ENCODE results near the gene PHTF1. TPM values are rescaled to one million over a fixed set of nuclear protein-coding genes. Genes with fewer than 3 reads are reported as not detected.

Gene PHTF1
- total RNA-seq, 1 donor from 2014 or later, result 23.9 TPM

- TF ChIP-seq, protein P1, sequence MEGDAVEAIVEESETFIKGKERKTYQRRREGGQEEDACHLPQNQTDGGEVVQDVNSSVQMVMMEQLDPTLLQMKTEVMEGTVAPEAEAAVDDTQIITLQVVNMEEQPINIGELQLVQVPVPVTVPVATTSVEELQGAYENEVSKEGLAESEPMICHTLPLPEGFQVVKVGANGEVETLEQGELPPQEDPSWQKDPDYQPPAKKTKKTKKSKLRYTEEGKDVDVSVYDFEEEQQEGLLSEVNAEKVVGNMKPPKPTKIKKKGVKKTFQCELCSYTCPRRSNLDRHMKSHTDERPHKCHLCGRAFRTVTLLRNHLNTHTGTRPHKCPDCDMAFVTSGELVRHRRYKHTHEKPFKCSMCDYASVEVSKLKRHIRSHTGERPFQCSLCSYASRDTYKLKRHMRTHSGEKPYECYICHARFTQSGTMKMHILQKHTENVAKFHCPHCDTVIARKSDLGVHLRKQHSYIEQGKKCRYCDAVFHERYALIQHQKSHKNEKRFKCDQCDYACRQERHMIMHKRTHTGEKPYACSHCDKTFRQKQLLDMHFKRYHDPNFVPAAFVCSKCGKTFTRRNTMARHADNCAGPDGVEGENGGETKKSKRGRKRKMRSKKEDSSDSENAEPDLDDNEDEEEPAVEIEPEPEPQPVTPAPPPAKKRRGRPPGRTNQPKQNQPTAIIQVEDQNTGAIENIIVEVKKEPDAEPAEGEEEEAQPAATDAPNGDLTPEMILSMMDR (IDR thresholded peaks at IDR 0.05), result no peak
- Mint-ChIP-seq H3K27ac (ENCODE audit: unreplicated experiment) (no peak overlapping the region), H3K4me1 (ENCODE audit: low read depth) (peaks cover 50% of the 10 kb centered on the region), H3K27me3 (ENCODE audit: low read depth) (no peaks in the 10 kb centered on the region), H3K9me3 (ENCODE audit: low read depth) (no peaks in the 10 kb centered on the region), H3K4me3 (ENCODE audit: unreplicated experiment) (no peak overlapping the region), H3K36me3 (ENCODE audit: low read depth) (peaks cover 3% of the 10 kb centered on the region)
- no peak for DNase-seq (ENCODE audit: low spot score)
Measured at GRCh38 chr1:113802367-113803007, 43.2 kb upstream of the PHTF1 start.

DNA sequence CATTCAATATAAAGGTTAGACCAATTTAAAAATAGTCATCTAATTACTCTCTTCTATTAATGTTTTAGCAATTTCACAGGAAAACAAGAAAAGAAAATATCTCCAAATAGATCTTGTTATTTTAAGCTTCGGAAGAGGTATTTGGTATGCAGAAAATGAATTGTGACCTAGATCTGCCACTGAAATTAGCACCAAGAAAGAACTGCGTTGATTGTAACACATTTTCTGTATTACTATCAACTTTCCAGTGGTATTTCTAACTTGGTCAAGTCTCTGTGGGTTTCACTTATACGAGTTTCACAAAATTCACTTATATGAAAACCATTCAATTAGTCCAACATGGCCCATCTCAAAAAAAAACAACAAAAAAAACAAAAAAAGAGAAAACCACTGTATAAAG lies 41.2 kb upstream of the PHTF1 start:
- H3K4me3 Mint-ChIP-seq (ENCODE audit: unreplicated experiment), result no peak overlapping the region
- no peaks in the 10 kb centered on the region for H3K27me3 Mint-ChIP-seq (ENCODE audit: low read depth)
- TF ChIP-seq, protein P1 (IDR thresholded peaks at IDR 0.05), result no peak
- peaks cover 49% of the 10 kb centered on the region for H3K4me1 Mint-ChIP-seq (ENCODE audit: low read depth)
- DNase-seq (ENCODE audit: low spot score), result no peak
- peaks cover 10% of the 10 kb centered on the region for H3K36me3 Mint-ChIP-seq (ENCODE audit: low read depth)
- H3K9me3 Mint-ChIP-seq (ENCODE audit: low read depth), result no peaks in the 10 kb centered on the region
- peak overlapping the region; percentile 69 for H3K27ac Mint-ChIP-seq (ENCODE audit: unreplicated experiment)

GRCh38 chr1:113797472-113797871 lies 38.2 kb upstream of the PHTF1 start:
- H3K9me3 Mint-ChIP-seq (ENCODE audit: low read depth), result no peaks in the 10 kb centered on the region
- DNase-seq (ENCODE audit: low spot score), result no peak
- peaks cover 10% of the 10 kb centered on the region for H3K36me3 Mint-ChIP-seq (ENCODE audit: low read depth)
- H3K27me3 Mint-ChIP-seq (ENCODE audit: low read depth), result no peaks in the 10 kb centered on the region
- H3K4me3 Mint-ChIP-seq (ENCODE audit: unreplicated experiment), result no peak overlapping the region
- H3K27ac Mint-ChIP-seq (ENCODE audit: unreplicated experiment), result no peak overlapping the region
- TF ChIP-seq, protein P1 (IDR thresholded peaks at IDR 0.05), result no peak
- peaks cover 47% of the 10 kb centered on the region for H3K4me1 Mint-ChIP-seq (ENCODE audit: low read depth)

DNA sequence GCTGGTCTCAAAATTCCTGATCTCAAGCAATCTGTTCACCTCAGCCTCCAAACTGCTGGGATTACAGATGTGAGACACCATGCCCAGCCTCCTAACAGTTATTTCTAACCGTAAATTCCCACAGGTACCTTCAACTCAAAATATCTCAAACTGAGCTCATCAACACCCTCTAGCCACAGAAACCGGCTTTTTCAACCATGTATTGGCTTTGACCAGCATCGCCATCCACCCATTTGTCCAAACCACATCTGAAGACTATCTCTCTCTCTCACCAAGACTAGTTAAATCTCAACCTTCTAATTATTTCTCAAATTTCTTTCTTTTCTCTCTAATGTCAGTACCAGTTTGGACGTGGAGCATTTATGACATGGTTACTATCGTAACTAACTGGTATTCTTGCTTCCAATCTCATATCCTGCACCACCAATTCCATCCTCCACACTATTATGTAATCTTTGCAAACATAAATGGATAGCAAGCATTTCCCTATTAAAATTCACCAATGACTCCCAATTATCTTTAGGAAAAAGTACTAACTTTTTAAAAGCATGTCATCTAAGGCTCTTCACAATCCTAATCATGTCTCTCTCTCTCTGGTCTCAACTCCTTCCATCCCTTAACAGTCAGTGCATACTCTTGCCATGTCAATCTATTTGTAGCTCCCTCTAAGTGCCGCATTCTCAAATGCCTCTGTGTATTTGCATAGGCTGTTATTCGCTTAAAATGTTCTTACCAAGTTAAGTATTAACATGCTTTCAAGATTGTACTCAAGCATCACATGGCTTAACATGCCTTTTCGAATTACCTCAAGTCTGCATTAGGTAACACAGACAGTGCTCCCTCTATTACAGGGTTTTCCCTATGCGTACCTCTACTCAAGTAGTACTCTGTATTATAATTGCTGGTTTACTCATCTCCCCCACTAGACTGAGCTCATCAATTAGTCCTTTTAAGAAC lies 34.9 kb upstream of the PHTF1 start:
- Mint-ChIP-seq H3K27me3 (ENCODE audit: low read depth) (no peaks in the 10 kb centered on the region), H3K36me3 (ENCODE audit: low read depth) (peaks cover 10% of the 10 kb centered on the region), H3K4me3 (ENCODE audit: unreplicated experiment) (no peak overlapping the region), H3K27ac (ENCODE audit: unreplicated experiment) (no peak overlapping the region), H3K9me3 (ENCODE audit: low read depth) (no peaks in the 10 kb centered on the region), H3K4me1 (ENCODE audit: low read depth) (peaks cover 29% of the 10 kb centered on the region)
- TF ChIP-seq, protein P1 (IDR thresholded peaks at IDR 0.05), result no peak
- DNase-seq (ENCODE audit: low spot score), result no peak

DNA sequence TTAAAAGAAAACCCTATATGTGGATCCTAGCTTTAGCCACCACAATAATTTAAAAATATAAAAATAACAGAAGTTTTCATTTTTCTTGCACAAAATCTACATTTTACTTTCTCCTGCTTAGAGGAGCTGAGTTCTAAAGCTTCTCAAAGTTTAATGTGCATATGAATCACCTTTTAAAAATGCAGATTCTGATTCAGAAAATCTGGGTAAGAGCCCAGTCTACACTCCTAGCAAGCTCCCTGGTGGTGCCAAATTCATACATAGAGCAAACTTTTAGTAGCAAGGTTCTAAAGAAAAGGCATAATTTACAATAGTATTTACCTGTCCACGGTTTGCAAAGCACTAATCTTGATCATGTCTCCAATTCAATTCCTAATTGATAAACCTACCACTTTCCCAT lies 33.7 kb upstream of the PHTF1 start:
- Mint-ChIP-seq H3K27me3 (ENCODE audit: low read depth) (no peaks in the 10 kb centered on the region), H3K4me3 (ENCODE audit: unreplicated experiment) (no peak overlapping the region), H3K4me1 (ENCODE audit: low read depth) (peaks cover 32% of the 10 kb centered on the region), H3K36me3 (ENCODE audit: low read depth) (peaks cover 10% of the 10 kb centered on the region), H3K27ac (ENCODE audit: unreplicated experiment) (no peak overlapping the region), H3K9me3 (ENCODE audit: low read depth) (no peaks in the 10 kb centered on the region)
- TF ChIP-seq, protein P1 (IDR thresholded peaks at IDR 0.05), result no peak
- no peak for DNase-seq (ENCODE audit: low spot score)

Data from chondrocyte (in vitro differentiated cells).